Esophagus squamous epithelium (tissue), 4 donors: Measurements from ENCODE around the gene MCCD1.

ENCODE experiments used
- POLR2A ChIP-seq, 4 donors: fragments of 450-650 bp; IDR thresholded peaks; one replicate each; pipeline ENCODE4 v1.6.1; 2017; ENCODE audit warnings: antibody characterized with exemption in 4 of 4, mild to moderate bottlenecking in 4 of 4, moderate library complexity in 3 of 4
- TF ChIP-seq, protein P1 (sequence below), 6 experiments: fragments of 450-650 bp in 4 of 6; fragments of 200-600 bp in 2 of 6; sonication (generic) in 2 of 6; IDR thresholded peaks; one replicate each; pipeline ENCODE4 v1.5.1; 2016 to 2019; ENCODE audit warnings: antibody characterized with exemption in 6 of 6, mild to moderate bottlenecking in 4 of 6, moderate library complexity in 4 of 6

DNA sequence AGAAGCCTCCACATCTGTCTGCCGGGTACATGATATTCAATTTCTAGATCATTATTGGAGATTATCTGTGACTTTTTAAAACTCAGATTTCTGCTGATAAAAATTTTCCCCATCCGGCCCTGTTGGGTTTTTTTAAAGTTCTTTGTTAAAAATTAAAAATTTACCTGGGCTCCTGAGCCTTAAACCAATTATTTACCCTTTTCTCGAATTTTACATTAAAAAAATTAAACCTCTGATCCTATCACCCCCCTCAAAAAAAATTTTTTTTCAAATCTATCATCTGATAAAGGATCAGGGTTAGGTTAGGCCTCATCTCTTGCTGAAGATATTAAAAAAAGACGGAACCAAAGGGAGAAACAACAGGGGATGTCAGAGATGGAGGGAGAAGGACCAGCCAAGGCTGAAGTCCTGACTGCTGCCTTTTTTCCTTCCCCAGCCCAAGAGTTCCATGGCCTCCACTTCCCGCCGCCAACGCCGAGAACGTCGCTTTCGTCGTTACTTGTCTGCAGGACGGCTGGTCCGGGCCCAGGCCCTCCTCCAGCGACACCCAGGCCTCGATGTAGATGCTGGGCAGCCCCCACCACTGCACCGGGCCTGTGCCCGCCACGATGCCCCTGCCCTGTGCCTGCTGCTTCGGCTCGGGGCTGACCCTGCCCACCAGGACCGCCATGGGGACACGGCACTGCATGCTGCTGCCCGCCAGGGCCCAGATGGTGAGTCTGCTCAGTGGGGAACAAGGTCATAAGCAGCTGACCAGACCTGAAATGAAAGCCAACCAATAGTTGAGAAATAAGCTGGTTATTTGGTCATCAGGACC, 19.2 kb downstream of the MCCD1 start:
- TF ChIP-seq, protein P1, sequence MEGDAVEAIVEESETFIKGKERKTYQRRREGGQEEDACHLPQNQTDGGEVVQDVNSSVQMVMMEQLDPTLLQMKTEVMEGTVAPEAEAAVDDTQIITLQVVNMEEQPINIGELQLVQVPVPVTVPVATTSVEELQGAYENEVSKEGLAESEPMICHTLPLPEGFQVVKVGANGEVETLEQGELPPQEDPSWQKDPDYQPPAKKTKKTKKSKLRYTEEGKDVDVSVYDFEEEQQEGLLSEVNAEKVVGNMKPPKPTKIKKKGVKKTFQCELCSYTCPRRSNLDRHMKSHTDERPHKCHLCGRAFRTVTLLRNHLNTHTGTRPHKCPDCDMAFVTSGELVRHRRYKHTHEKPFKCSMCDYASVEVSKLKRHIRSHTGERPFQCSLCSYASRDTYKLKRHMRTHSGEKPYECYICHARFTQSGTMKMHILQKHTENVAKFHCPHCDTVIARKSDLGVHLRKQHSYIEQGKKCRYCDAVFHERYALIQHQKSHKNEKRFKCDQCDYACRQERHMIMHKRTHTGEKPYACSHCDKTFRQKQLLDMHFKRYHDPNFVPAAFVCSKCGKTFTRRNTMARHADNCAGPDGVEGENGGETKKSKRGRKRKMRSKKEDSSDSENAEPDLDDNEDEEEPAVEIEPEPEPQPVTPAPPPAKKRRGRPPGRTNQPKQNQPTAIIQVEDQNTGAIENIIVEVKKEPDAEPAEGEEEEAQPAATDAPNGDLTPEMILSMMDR (IDR thresholded peaks at IDR 0.05), result no peak
- no peak for TF ChIP-seq POLR2A (IDR thresholded peaks at IDR 0.05)
